HepG2 (cell line): Measurements from ENCODE around the gene HPCAL1. TPM values are rescaled to one million over a fixed set of nuclear protein-coding genes. Genes with fewer than 3 reads are reported as not detected.

Experiments
- EZH2 ChIP-seq: conservative IDR thresholded peaks from 2 replicates; pipeline ENCODE4 v1.6.1; 2012; ENCODE audit warnings: mild to moderate bottlenecking, low read depth, low read length, moderate library complexity
- GTF2F1 ChIP-seq: fragments of 150-350 bp; IDR thresholded peaks from 2 replicates; pipeline ENCODE4 v1.6.1; 2014; ENCODE audit warnings: low read length
- MBNL3 ChIP-seq: fragments of 250-450 bp; sonication (Bioruptor Pico); conservative IDR thresholded peaks from 2 replicates; pipeline ENCODE4 v1.8.0; 2022; ENCODE audit warnings: mild to moderate bottlenecking, inconsistent platforms
- MYNN ChIP-seq: sonication (generic); formaldehyde crosslinking; IDR thresholded peaks from 2 replicates; pipeline ENCODE4 v1.4.0; 2020; ENCODE audit warnings: mild to moderate bottlenecking, low read depth, missing genetic modification reagents
- PBX2 ChIP-seq: IDR thresholded peaks from 2 replicates; pipeline ENCODE4 v1.6.1; 2016; ENCODE audit warnings: control low read depth
- PBX3 ChIP-seq: sonication (generic); formaldehyde crosslinking; IDR thresholded peaks from 2 replicates; pipeline ENCODE4 v1.8.1; 2023; ENCODE audit warnings: missing genetic modification reagents, inconsistent platforms, borderline replicate concordance
- REST ChIP-seq, 2 experiments: IDR thresholded peaks; 2 replicates each; pipeline ENCODE4 v1.6.1; 2011 to 2012; ENCODE audit warnings: low read length in 2 of 2, borderline replicate concordance in 1 of 2, low read depth in 1 of 2, mild to moderate bottlenecking in 1 of 2, moderate library complexity in 1 of 2
- SKI ChIP-seq: fragments of 450-650 bp; IDR thresholded peaks from one replicate; pipeline ENCODE4 v1.6.1; 2018; ENCODE audit warnings: mild to moderate bottlenecking; ENCODE audit not compliant: partially characterized antibody
- STAG1 ChIP-seq: sonication (generic); formaldehyde crosslinking; IDR thresholded peaks from 2 replicates; pipeline ENCODE4 v1.4.0; 2020; ENCODE audit warnings: missing genetic modification reagents
- XRCC5 ChIP-seq: fragments of 200-400 bp; formaldehyde crosslinking; optimal IDR thresholded peaks from 2 replicates; pipeline ENCODE3; 2017; ENCODE audit warnings: mild to moderate bottlenecking, low read length
- ZBTB33 ChIP-seq: sonication (generic); formaldehyde crosslinking; IDR thresholded peaks from 2 replicates; pipeline ENCODE4 v1.4.0; 2020; ENCODE audit warnings: missing genetic modification reagents
- ZMYM2 ChIP-seq: sonication (generic); formaldehyde crosslinking; IDR thresholded peaks from 2 replicates; pipeline ENCODE4 v1.8.0; 2022; ENCODE audit warnings: mild to moderate bottlenecking, missing genetic modification reagents
- ZNF138 ChIP-seq: sonication (generic); formaldehyde crosslinking; IDR thresholded peaks from 2 replicates; pipeline ENCODE4 v1.5.0; 2020; ENCODE audit warnings: mild to moderate bottlenecking, low read depth, missing genetic modification reagents
- ZNF260 ChIP-seq: sonication (generic); formaldehyde crosslinking; IDR thresholded peaks from 2 replicates; pipeline ENCODE4 v1.4.0; 2020; ENCODE audit warnings: missing genetic modification reagents, low read depth, mild to moderate bottlenecking, borderline replicate concordance
- ZNF788 ChIP-seq: sonication (generic); formaldehyde crosslinking; IDR thresholded peaks from 2 replicates; pipeline ENCODE4 v1.5.0; 2020; ENCODE audit warnings: mild to moderate bottlenecking, missing genetic modification reagents, borderline replicate concordance
- ZNF850 ChIP-seq: sonication (generic); formaldehyde crosslinking; conservative IDR thresholded peaks from 2 replicates; pipeline ENCODE4 v1.9.0; 2021; ENCODE audit warnings: mild to moderate bottlenecking, missing genetic modification reagents
- ZSCAN31 ChIP-seq: sonication (generic); formaldehyde crosslinking; IDR thresholded peaks from 2 replicates; pipeline ENCODE4 v1.5.0; 2020; ENCODE audit warnings: low read depth, mild to moderate bottlenecking, missing genetic modification reagents
- polyA plus RNA-seq, 8 experiments: library from polyadenylated mRNA; depleted of rRNA in 3 of 8; stranded (reverse) in 7 of 8; unstranded in 1 of 8; fragments of >200 nt; fragmentation: Illumina TruSeq in 4 of 8; extraction: Trizol in 4 of 8; gene quantifications; 2 replicates each; pipeline versions ENCODE4 v1.2.1 to v1.2.3, GENCODE V29; 2011 to 2016; ENCODE audit warnings: low read depth in 4 of 8, missing spikeins in 1 of 8, mixed read lengths in 1 of 8; ENCODE audit not compliant: insufficient read depth in 1 of 8
- total RNA-seq, 5 experiments: library from RNA; depleted of rRNA; stranded (reverse); fragments of >200 nt; fragmentation: Illumina TruSeq; extraction: Trizol; gene quantifications; 2 replicates each; pipeline ENCODE4 v1.2.3, GENCODE V29; 2016; ENCODE audit warnings: low read depth in 1 of 5

The HPCAL1 gene
- total and polyA plus RNA-seq, 2 of the 13 experiments (the other 11 are each of a cell fraction or from before 2014, with no cell fraction given) = 29.5 to 29.9 TPM

- TF ChIP-seq ZMYM2 (CRISPR knock-in tag) = no peak
- no peak for TF ChIP-seq GTF2F1
- no peak for TF ChIP-seq PBX2 (CRISPR knock-in tag)
- no peak for TF ChIP-seq ZNF850
- no peak for TF ChIP-seq ZNF138 (CRISPR knock-in tag)
- TF ChIP-seq EZH2 = no peak
- peak; percentile 36 for TF ChIP-seq XRCC5
- TF ChIP-seq ZBTB33 (CRISPR knock-in tag) = peak; percentile 34; the same call in 1 of the 2 replicates
- TF ChIP-seq ZNF788 = no peak
- TF ChIP-seq ZSCAN31 = no peak
- peak; percentile 60 for TF ChIP-seq STAG1 (CRISPR knock-in tag)
- no peak for TF ChIP-seq REST (IDR thresholded peaks at IDR 0.05; ENCODE audit: borderline replicate concordance in 1 of 2, low read depth in 1 of 2, low read length in 2 of 2)
- TF ChIP-seq MYNN (CRISPR knock-in tag) = no peak
- no peak for TF ChIP-seq ZNF260 (CRISPR knock-in tag)
- TF ChIP-seq PBX3 (CRISPR knock-in tag) = no peak
- TF ChIP-seq MBNL3 = no peak
- TF ChIP-seq SKI = no peak
These were observed 34.9 kb upstream of the HPCAL1 start (continued) for GRCh38 chr2:10267551-10268465.
